ENCODE data around the gene CLTA. TPM values are rescaled to one million over a fixed set of nuclear protein-coding genes. Genes with fewer than 3 reads are reported as not detected.

CLTA gene
- total RNA-seq, 1 experiment from 2014 or later: 195 TPM

- Mint-ChIP-seq H3K36me3 (ENCODE audit: insufficient read depth in 1 of 3, low read depth in 3 of 3) (peaks cover 13 to 19% (median 16%) of the 10 kb centered on the region in 3 experiments; a peak in 6 of 7 replicates), H3K4me3 (no peak overlapping the region), H3K27ac (no peak overlapping the region), H3K9me3 (peaks cover 12 to 13% of the 10 kb centered on the region in 2 experiments), H3K4me1 (peaks cover 0 to 8% of the 10 kb centered on the region in 2 experiments; a peak in 1 of 4 replicates), H3K27me3 (ENCODE audit: low read depth) (peaks cover 28% of the 10 kb centered on the region)
- Histone ChIP-seq H2BK20ac (ENCODE audit: low read depth, low read length, poor library complexity, severe bottlenecking) (no peak overlapping the region), H2AFZ (ENCODE audit: low read length) (no peak overlapping the region), H4K91ac (ENCODE audit: insufficient read length, low read depth, low read length) (no peak overlapping the region), H3K18ac (ENCODE audit: insufficient read length, low read depth, low read length) (no peak overlapping the region), H3K27me3 (ENCODE audit: insufficient read depth, low read length) (no peaks in the 10 kb centered on the region), H3K4me1 (ENCODE audit: insufficient read depth, low read length) (no peaks in the 10 kb centered on the region), H3K79me1 (ENCODE audit: insufficient read depth, low read depth, low read length, poor library complexity, severe bottlenecking) (no peaks in the 10 kb centered on the region), H4K8ac (replicated peaks; ENCODE audit: insufficient read length, low read depth, low read length) (no peak overlapping the region), H3K4ac (ENCODE audit: low read depth, low read length) (no peak overlapping the region), H3K23me2 (ENCODE audit: insufficient read length, low read depth, low read length, poor library complexity, severe bottlenecking) (no peaks in the 10 kb centered on the region), H3K56ac (ENCODE audit: insufficient read length, low read depth, low read length) (no peak overlapping the region), H2BK120ac (ENCODE audit: low read depth, low read length, poor library complexity, severe bottlenecking) (no peak overlapping the region), H2BK12ac (ENCODE audit: insufficient read length, low read depth, low read length) (no peak overlapping the region), H4K20me1 (ENCODE audit: control insufficient read depth, insufficient read depth, insufficient read length) (no peaks in the 10 kb centered on the region), H2AK5ac (ENCODE audit: insufficient read length, low read length) (no peak overlapping the region), H3T11ph (ENCODE audit: low read length) (no peak overlapping the region), H3K9ac (ENCODE audit: extremely low read depth, insufficient read length, low read length) (no peak overlapping the region), H3K27ac (ENCODE audit: insufficient read length, low read depth, low read length) (no peak overlapping the region), H2BK15ac (ENCODE audit: low read depth, low read length) (no peak overlapping the region), H3K9me3 (ENCODE audit: control insufficient read depth, low read depth, low read length) (no peaks in the 10 kb centered on the region), H3K23ac (ENCODE audit: insufficient read length, low read depth, low read length) (no peak overlapping the region), H2BK5ac (ENCODE audit: insufficient read length, low read length) (no peak overlapping the region), H4K5ac (ENCODE audit: insufficient read length, low read depth, low read length) (no peak overlapping the region), H3K4me2 (ENCODE audit: insufficient read depth, insufficient read length, low read length) (no peak overlapping the region), H3K14ac (ENCODE audit: insufficient read depth, low read length) (no peak overlapping the region), H3K79me2 (ENCODE audit: insufficient read depth, low read length) (no peaks in the 10 kb centered on the region)
- TF ChIP-seq, protein P1, sequence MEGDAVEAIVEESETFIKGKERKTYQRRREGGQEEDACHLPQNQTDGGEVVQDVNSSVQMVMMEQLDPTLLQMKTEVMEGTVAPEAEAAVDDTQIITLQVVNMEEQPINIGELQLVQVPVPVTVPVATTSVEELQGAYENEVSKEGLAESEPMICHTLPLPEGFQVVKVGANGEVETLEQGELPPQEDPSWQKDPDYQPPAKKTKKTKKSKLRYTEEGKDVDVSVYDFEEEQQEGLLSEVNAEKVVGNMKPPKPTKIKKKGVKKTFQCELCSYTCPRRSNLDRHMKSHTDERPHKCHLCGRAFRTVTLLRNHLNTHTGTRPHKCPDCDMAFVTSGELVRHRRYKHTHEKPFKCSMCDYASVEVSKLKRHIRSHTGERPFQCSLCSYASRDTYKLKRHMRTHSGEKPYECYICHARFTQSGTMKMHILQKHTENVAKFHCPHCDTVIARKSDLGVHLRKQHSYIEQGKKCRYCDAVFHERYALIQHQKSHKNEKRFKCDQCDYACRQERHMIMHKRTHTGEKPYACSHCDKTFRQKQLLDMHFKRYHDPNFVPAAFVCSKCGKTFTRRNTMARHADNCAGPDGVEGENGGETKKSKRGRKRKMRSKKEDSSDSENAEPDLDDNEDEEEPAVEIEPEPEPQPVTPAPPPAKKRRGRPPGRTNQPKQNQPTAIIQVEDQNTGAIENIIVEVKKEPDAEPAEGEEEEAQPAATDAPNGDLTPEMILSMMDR (conservative IDR thresholded peaks at IDR 0.05): no peak
- WGBS (ENCODE audit: extremely low coverage, insufficient read length, low lambda C conversion rate): no CpG with 5 or more reads among the region's 4 CpGs
- DNase-seq: no peak
These were observed 44.8 kb upstream of the CLTA start for GRCh38 chr9:36145970-36146369.

Measured in H9 (cell line).